GM10248 (cell line): ENCODE results near the gene LYRM9.

Source experiments
- CTCF ChIA-PET: fragments of 300-600 bp; sonication (Branson Sonifier 250); formaldehyde crosslinking; extraction: SDS; loops from one replicate; lab custom pipeline; 2021; ENCODE audit warnings: antibody characterized with exemption; lab: Yijun Ruan, JAX
- POLR2A ChIA-PET: fragments of 350-650 bp; sonication (Branson Sonifier 250); formaldehyde crosslinking; extraction: SDS; loops from one replicate; lab custom pipeline; 2020; ENCODE audit warnings: antibody characterized with exemption; lab: Yijun Ruan, JAX
- DNase-seq: peaks from one replicate; pipeline ENCODE4 v3.0.0; 2012; ENCODE audit errors: extremely low spot score
- CTCF ChIP-seq: IDR thresholded peaks from 2 replicates; pipeline ENCODE4 v1.5.1; 2012; ENCODE audit warnings: mild to moderate bottlenecking, low read depth; ENCODE audit errors: extremely low read depth, missing control alignments, control extremely low read depth

LYRM9 gene

GRCh38 chr17:27882162-27882840 lies 10.9 kb downstream of the LYRM9 start:
- no peak for DNase-seq
- ChIA-PET CTCF (interaction anchor here (0.6 to 14.0 kb wide), 6 partner anchors 9 to 369 kb away, joined by 3 to 560 read pairs (median 60); partner anchors contain the start of genes LYRM9 and NOS2), POLR2A (no interaction called here)
- no peak for TF ChIP-seq CTCF

GRCh38 chr17:27879987-27880608 lies 13.1 kb downstream of the LYRM9 start:
- POLR2A ChIA-PET: interaction anchor here (1.9 kb wide), 1 partner anchor 75 kb away, joined by 7 read pairs; no protein-coding TSS in a partner anchor
- TF ChIP-seq CTCF: peak; percentile 90
- CTCF ChIA-PET: interaction anchor here (0.6 to 14.0 kb wide), 39 partner anchors 9 to 407 kb away, joined by 3 to 560 read pairs (median 6); partner anchors contain the start of genes LYRM9 and NOS2
- DNase-seq: peak; percentile 87

GRCh38 chr17:27878776-27879562 lies 14.2 kb downstream of the LYRM9 start:
- CTCF ChIA-PET: interaction anchor here (0.7 to 14.0 kb wide), 32 partner anchors 8 to 380 kb away, joined by 3 to 560 read pairs (median 7); partner anchors contain the start of genes LYRM9 and NOS2
- POLR2A ChIA-PET: no interaction called here
- no peak for TF ChIP-seq CTCF
- no peak for DNase-seq

- ChIA-PET CTCF (interaction anchor here (0.9 to 14.0 kb wide), 2 partner anchors 70 to 114 kb away, joined by 3 to 560 read pairs; partner anchors contain the start of gene NOS2), POLR2A (no interaction called here)
- no peak for TF ChIP-seq CTCF
- no peak for DNase-seq
Observed at GRCh38 chr17:27873746-27874145, 19.4 kb downstream of the LYRM9 start.

GRCh38 chr17:27873211-27873610 lies 20.0 kb downstream of the LYRM9 start:
- no peak for TF ChIP-seq CTCF

GRCh38 chr17:27872776-27873175 lies 20.4 kb downstream of the LYRM9 start:
- POLR2A ChIA-PET: no interaction called here
- CTCF ChIA-PET: no interaction called here
- no peak for TF ChIP-seq CTCF
- DNase-seq: no peak

More at GRCh38 chr17:27873211-27873610, 20.0 kb downstream of the LYRM9 start:
- CTCF ChIA-PET: interaction anchor here (0.9 to 14.0 kb wide), 2 partner anchors 70 to 113 kb away, joined by 3 to 560 read pairs; partner anchors contain the start of gene NOS2
- POLR2A ChIA-PET: no interaction called here
- no peak for DNase-seq
